SK-N-SH treated with all-trans-retinoic acid at 6 μM for 48 hours (cell line): ENCODE results near the gene CD83.

Experiments used
- ARNTL ChIP-seq: fragments of 450-650 bp; formaldehyde crosslinking; IDR thresholded peaks from 2 replicates; pipeline ENCODE4 v1.5.0; 2020; ENCODE audit warnings: low read depth, mild to moderate bottlenecking, moderate library complexity, borderline replicate concordance
- BACH2 ChIP-seq: fragments of 250-450 bp; sonication (Bioruptor Pico); IDR thresholded peaks from 2 replicates; pipeline ENCODE4 v1.9.0; 2021; ENCODE audit warnings: mild to moderate bottlenecking, borderline replicate concordance
- CREB5 ChIP-seq: fragments of 250-450 bp; sonication (Bioruptor Pico); IDR thresholded peaks from 2 replicates; pipeline ENCODE4 v1.5.1; 2020; ENCODE audit warnings: low read depth, mild to moderate bottlenecking, moderate library complexity
- CSDC2 ChIP-seq: fragments of 250-450 bp; sonication (Bioruptor Pico); IDR thresholded peaks from 2 replicates; pipeline ENCODE4 v1.5.0; 2020; ENCODE audit warnings: mild to moderate bottlenecking, moderate library complexity
- PATZ1 ChIP-seq: fragments of 250-450 bp; sonication (Bioruptor Pico); IDR thresholded peaks from 2 replicates; pipeline ENCODE4 v1.8.0; 2020; ENCODE audit warnings: mild to moderate bottlenecking, moderate library complexity, borderline replicate concordance
- POU6F1 ChIP-seq: fragments of 250-450 bp; sonication (Bioruptor Pico); IDR thresholded peaks from 2 replicates; pipeline ENCODE4 v1.8.0; 2021; ENCODE audit warnings: low read depth, mild to moderate bottlenecking, moderate library complexity, borderline replicate concordance
- PPARA ChIP-seq: fragments of 250-450 bp; sonication (Bioruptor Pico); IDR thresholded peaks from 2 replicates; pipeline ENCODE4 v1.5.0; 2020; ENCODE audit warnings: mild to moderate bottlenecking, borderline replicate concordance
- TOX ChIP-seq: fragments of 250-450 bp; sonication (Bioruptor Pico); IDR thresholded peaks from 2 replicates; pipeline ENCODE4 v1.8.0; 2021; ENCODE audit warnings: mild to moderate bottlenecking, moderate library complexity, borderline replicate concordance
- ZFP3 ChIP-seq: fragments of 250-450 bp; sonication (Bioruptor Pico); IDR thresholded peaks from 2 replicates; pipeline ENCODE4 v1.5.0; 2020; ENCODE audit warnings: mild to moderate bottlenecking, moderate library complexity
- ZFP30 ChIP-seq: fragments of 450-650 bp; formaldehyde crosslinking; IDR thresholded peaks from 2 replicates; pipeline ENCODE4 v1.5.0; 2022; ENCODE audit warnings: mild to moderate bottlenecking, moderate library complexity
- ZNF565 ChIP-seq: fragments of 450-650 bp; formaldehyde crosslinking; conservative IDR thresholded peaks from 2 replicates; pipeline ENCODE4 v1.5.0; 2020; ENCODE audit warnings: low read depth, mild to moderate bottlenecking, moderate library complexity
- ZNF70 ChIP-seq: fragments of 450-650 bp; formaldehyde crosslinking; IDR thresholded peaks from 2 replicates; pipeline ENCODE4 v1.5.0; 2020; ENCODE audit warnings: mild to moderate bottlenecking, moderate library complexity
- ZNF8 ChIP-seq: fragments of 450-650 bp; formaldehyde crosslinking; IDR thresholded peaks from 2 replicates; pipeline ENCODE4 v1.5.0; 2020; ENCODE audit warnings: mild to moderate bottlenecking, moderate library complexity
- TF ChIP-seq, protein P1 (sequence below): fragments of 250-450 bp; sonication (Bioruptor Pico); IDR thresholded peaks from 2 replicates; pipeline ENCODE4 v1.5.1; 2021; ENCODE audit warnings: mild to moderate bottlenecking, moderate library complexity

GRCh38 chr6:14153228-14153627, 35.7 kb downstream of the CD83 start:
- TF ChIP-seq CREB5 (CRISPR knock-in tag) (no peak), ZFP3 (CRISPR knock-in tag) (no peak), ZNF8 (CRISPR knock-in tag) (no peak), ZNF70 (no peak), ZFP30 (no peak), ARNTL (CRISPR knock-in tag) (no peak), ZNF565 (CRISPR knock-in tag) (no peak), PPARA (no peak), PATZ1 (no peak), BACH2 (no peak), TOX (CRISPR knock-in tag) (no peak), POU6F1 (CRISPR knock-in tag) (no peak), CSDC2 (CRISPR knock-in tag) (no peak)
- TF ChIP-seq, protein P1, sequence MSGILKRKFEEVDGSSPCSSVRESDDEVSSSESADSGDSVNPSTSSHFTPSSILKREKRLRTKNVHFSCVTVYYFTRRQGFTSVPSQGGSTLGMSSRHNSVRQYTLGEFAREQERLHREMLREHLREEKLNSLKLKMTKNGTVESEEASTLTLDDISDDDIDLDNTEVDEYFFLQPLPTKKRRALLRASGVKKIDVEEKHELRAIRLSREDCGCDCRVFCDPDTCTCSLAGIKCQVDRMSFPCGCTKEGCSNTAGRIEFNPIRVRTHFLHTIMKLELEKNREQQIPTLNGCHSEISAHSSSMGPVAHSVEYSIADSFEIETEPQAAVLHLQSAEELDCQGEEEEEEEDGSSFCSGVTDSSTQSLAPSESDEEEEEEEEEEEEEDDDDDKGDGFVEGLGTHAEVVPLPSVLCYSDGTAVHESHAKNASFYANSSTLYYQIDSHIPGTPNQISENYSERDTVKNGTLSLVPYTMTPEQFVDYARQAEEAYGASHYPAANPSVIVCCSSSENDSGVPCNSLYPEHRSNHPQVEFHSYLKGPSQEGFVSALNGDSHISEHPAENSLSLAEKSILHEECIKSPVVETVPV (CRISPR knock-in tag): no peak
